Mesenteric fat pad (tissue), 1 donor: ENCODE data around the gene RPL38. TPM values are rescaled to one million over a fixed set of nuclear protein-coding genes. Genes with fewer than 3 reads are reported as not detected.

Source experiments
- DNase-seq: peaks from one replicate; pipeline ENCODE4 v3.0.0-alpha.2; 2020; ENCODE audit warnings: low spot score
- total RNA-seq: library from RNA; stranded (reverse); fragmentation: NEBNext Ultra II Directional; extraction: Animal tissue kit (Norgen Biotek cat#: 25700); gene quantifications from one replicate; pipeline ENCODE4 v1.2.1, GENCODE V29; 2021
- donor health status: DM: yes; HTN: yes; CAD: no.

RPL38 gene
- total RNA-seq, 1 donor from 2014 or later, result 642 TPM

DNA sequence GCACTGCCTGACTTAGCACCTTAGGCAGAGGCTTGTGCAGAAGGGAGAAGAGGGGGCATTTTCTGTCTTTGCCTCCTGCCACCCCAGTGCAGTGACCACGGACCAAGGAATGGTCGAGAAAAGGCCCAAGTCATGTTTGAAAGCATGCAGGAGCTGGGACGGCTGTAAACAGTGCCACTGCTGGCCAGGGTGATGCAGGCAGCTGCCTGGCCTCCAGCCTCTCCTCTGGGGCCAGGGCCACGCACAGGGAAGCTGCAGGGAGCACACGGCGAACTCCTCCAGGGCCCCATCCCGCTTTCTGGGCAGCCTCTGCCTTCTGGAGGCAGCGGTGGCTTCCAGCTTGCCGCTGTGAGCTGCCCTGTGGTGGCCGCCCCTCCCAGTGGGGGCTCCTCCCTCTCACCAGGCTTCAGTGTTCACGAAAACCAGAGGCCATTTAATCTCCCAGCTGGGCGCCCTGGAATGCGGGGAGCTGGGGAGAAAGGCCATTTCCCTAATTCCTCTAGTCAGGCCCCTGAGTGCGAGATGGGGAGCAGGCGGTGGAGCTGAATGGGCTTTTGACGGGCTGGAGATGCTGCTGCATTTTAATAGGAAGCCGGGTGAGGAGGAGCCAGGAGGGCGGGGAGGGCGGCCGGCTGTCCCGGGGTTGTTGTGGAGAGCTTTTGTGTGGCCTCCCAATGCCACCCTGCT, 41.8 kb downstream of the RPL38 start:
- DNase-seq, result no peak

DNA sequence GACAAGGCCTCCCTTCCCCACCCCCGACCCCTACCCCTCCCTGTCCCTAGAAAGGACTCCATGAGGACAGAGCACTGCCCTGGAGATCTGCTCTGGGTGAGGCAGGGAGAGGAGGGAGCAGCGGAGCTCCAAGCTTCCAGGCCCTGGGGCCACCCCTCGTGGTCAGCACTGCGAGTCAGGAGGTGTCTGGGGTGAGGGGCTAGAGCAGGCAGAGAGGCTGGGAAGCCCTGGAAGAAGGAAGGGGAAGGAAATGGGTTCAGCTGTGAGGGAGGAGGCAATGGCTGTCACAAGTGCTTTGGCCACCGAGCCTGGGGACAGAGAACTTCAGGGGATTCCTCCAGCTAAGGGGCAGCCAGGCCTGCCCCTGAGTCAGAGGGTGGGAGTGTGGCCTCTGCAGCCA, 42.4 kb downstream of the RPL38 start:
- no peak for DNase-seq

DNA sequence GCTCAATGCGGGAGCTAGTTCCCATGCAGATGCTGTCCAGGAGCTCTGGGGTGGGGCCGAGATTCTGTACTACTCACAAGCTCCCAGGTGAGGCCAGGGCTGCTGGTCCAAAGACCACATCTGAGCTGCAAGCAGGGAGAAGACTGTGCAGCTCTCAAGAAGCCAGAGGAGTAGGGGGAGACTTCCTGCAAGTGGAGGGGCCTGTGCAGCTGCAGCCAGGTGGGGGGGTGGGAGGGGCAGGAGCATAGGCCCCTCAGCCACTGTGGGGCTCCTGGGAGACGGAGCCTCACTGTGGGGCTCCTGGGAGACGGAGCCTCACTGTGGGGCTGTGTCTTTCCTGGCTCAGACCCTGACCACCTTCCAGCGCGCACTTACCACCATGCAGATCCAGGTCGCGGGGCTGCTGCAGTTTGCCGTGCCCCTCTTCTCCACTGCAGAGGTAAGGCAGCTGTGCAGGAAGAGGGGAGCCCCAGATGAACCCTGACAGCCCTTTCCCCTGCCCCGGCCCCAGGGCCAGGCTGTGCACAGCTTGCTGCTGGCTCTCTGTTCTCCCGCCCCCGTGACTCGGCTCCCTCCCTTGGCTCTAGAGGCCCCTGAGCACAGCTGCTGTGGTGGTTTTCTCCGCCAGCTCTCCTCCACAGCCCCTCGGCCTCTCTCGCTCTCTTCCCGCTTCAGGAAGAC, 46.3 kb downstream of the RPL38 start:
- no peak for DNase-seq

DNA sequence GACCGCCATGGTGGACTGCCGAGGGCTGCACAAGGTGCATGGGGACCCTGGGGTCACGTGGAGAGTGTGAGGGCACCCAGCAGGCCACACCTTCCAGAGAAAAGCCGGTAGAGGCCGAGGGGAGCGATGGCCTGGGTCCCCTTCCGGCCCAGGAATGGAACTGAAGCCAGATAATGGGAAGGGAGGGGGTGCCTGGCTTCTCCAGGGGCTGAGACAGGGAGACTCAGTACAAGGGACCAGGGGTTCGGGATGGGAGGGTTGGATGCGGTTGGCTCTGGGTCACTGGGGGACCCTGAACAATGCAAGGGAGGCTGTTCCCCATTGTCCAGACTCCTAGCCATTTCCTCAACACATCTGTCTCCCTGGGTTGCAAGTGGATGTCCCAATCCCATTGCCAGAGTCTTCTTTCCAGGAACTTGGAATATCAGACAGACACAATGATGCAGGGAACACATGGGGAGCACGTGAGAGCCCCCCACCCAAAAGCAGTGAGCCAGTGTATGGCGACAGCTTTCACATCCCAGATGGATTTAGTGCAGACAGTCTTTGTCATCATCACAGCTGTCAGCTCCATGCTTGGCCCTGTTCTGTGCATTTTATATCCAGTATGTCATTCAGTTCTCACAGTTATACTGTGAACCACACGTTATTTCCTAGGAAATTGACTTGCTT, 47.0 kb downstream of the RPL38 start:
- DNase-seq, result no peak

DNA sequence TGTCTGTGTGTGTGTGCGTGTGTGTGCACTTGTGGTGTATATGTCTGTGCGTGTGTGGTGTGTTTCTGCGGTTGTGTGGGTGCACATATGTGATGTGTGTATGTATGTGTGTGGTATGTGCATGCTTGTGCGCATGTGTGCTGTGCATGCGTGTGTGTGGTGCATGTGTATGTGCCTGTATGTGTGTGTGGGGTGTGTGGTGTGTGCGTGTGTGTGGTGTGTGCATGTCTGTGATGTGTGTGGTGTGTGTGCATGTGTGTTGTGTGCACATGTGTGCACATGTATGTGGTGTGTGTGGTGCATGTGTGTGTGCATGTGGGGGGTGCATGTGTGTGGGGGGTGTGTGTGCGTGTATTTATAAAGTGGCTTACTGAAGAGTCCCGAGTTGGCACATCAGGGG, 47.6 kb downstream of the RPL38 start:
- no peak for DNase-seq

DNA sequence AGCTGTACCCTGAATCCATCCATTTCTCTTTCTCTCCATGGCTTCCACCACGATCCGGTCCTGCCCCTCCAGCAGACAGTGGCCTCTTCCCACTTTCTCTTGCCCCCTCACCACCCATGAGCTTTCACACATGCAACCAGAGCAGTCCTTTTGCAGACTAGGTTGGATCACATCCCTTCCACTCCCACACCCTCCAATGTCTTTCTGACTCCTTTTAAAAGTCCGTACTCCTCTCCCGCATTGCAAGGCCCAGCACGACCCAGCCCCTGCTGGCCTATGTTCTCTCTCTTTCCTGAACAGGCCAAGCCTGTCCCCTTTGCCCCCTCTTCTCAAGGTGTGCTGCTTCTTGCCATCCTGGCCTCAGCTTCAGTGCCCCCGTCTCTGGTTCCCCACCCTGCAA, 48.1 kb downstream of the RPL38 start:
- no peak for DNase-seq

DNA sequence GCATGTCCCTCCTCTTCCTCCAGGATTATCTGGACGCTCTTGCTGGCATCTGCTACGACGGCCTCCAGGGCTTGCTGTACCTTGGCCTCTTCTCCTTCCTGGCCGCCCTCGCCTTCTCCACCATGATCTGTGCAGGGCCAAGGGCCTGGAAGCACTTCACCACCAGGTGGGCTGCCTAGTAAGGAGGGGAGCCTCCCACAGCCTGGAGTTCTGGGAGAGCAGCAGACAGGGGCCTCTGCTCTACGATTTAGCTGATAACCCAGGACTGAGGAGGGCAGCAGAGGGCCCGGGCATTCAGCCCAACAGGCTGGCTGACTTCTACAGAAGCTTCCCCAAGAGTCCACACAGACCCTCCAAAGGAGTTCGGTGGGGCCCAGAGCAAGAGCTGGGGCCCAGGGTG, 48.7 kb downstream of the RPL38 start:
- no peak for DNase-seq

DNA sequence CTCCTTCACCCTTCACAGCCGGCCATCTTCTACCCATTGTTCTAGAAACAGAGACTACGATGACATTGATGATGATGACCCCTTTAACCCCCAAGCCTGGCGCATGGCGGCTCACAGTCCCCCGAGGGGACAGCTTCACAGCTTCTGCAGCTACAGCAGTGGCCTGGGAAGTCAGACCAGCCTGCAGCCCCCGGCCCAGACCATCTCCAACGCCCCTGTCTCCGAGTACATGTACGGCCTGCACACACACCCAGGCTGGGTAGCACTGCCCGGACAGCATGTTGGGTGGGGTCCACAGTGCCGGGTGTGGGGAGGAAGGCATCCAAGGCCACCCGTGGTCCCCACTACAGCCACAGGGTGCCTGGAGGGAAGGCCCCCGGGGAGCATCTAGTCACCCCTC, 49.6 kb downstream of the RPL38 start:
- DNase-seq, result no peak

DNA sequence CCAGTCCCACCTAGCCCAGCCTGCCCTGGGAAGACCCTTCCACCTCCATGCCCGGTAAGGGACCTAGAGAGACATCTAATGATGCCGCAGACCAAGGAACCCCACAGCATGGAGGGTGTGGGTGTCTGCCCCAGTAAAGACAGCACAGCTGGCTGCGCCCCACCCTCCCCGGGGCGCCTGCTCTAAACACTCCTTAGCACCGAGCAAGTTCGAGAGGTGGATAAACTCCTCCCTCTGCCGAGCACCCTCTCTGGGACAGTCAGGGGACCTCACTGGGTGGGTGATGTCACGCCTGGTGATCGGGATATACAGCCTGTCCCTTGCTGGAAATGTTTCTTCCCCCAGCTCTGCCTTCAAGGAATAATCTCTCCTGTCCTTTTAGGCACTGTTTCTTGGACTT, 53.8 kb downstream of the RPL38 start:
- DNase-seq, result no peak

DNA sequence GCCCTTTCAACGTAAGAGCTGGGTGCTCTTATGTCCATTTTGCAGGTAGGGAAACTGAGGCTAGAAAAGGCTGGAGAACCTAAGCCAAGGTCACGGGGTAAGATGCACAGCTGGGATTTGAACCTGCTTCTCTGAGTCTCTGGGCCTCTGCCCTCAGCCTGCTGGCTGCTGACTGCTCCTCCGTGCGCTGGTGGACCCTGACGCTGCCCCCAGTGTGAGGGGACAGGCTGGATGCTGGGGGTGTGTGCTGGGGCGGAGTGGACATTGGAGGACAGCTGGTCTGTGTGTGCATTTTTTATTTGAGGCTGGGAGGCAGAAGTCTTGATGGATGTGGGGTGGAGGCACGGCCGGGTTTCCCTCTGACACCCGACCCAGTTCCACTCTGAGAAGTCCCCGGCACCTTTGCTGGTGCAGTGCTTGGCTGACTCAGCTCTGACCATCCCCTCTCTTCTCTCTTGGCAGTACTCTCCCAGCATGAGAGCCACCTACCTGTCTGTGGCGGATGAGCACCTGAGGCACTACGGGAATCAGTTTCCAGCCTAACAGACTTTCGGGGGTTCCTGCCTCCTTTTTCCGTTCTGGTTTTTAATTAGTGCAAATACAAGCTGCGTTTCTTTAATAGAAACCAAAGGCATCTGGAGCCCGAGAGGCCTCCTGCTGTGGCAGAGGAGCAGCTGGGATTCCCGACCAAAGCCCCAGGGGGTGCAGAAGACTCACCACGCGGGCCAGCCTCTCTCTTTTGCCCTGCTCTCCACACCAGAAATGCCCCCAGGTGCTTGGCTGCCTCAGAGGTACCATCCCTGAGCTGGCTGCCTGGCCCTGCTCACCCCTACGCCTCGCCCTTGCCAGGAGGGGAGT, 56.4 kb downstream of the RPL38 start:
- DNase-seq, result no peak

Other genes with a start within 250 kb of the RPL38 start
- 5.6 TPM for gene TTYH2, start 9.9 kb downstream of the RPL38 start, total RNA-seq
- not detected for gene DNAI2, start 70.6 kb downstream of the RPL38 start, total RNA-seq
- gene KIF19, start 122.5 kb downstream of the RPL38 start, total RNA-seq, result 1.9 TPM
- not detected for gene BTBD17, start 158.2 kb downstream of the RPL38 start, total RNA-seq
- not detected for gene GPR142, start 163.8 kb downstream of the RPL38 start, total RNA-seq
- gene GPRC5C, start 228.4 kb downstream of the RPL38 start, total RNA-seq, result 17.9 TPM